Measurements from ENCODE around the gene CRYGA.

DNA sequence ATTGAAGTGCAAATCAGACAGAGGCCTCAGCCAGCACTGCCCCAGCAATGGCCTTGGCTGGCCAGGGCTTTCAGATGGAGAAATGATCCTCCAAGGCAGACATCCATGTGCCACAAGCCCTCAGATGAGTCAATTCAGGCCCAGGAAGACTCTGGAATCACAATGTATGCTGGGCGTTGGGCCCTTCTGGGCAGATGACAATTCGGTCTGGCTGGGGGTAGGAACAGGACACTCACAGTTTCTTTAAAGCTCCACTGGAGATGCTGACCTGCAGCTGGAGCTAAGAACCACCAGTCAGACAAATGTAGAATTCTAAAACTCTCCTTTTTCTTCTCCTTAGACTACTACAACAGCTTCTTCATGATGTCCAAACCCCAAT, 26.7 kb downstream of the CRYGA start:
- TF ChIP-seq NFRKB (IDR thresholded peaks at IDR 0.05), result no peak
- no peak for TF ChIP-seq SP1 (IDR thresholded peaks at IDR 0.05)
- no peak for TF ChIP-seq FOXM1 (IDR thresholded peaks at IDR 0.05; ENCODE audit: borderline replicate concordance)
- no peak for TF ChIP-seq ELF4 (IDR thresholded peaks at IDR 0.05)
- TF ChIP-seq BHLHE40 (IDR thresholded peaks at IDR 0.05; ENCODE audit: borderline replicate concordance), result no peak
- TF ChIP-seq TARDBP (IDR thresholded peaks at IDR 0.05), result no peak
- TF ChIP-seq ARNT (IDR thresholded peaks at IDR 0.05), result no peak
- no peak for TF ChIP-seq ZNF384 (IDR thresholded peaks at IDR 0.05)
- TF ChIP-seq FOXA1 (IDR thresholded peaks at IDR 0.05), result no peak
- TF ChIP-seq SUZ12 (IDR thresholded peaks at IDR 0.05), result no peak

All from HEK293T (cell line).